Measurements from ENCODE around the gene TBC1D8B. TPM values are rescaled to one million over a fixed set of nuclear protein-coding genes. Genes with fewer than 3 reads are reported as not detected.

TBC1D8B gene
- total RNA-seq, 1 donor from 2014 or later = 0.43 TPM

- H3K27me3 Mint-ChIP-seq (ENCODE audit: low read depth) = no peaks in the 10 kb centered on the region
- H3K4me1 Mint-ChIP-seq (ENCODE audit: low read depth) = no peaks in the 10 kb centered on the region
- no peak overlapping the region for H3K4me3 Mint-ChIP-seq (ENCODE audit: low read depth)
- intact Hi-C loops (cut with micrococcal nuclease) = no loop called here
- no peaks in the 10 kb centered on the region for H3K9me3 Mint-ChIP-seq
- H3K36me3 Mint-ChIP-seq (ENCODE audit: low read depth) = no peaks in the 10 kb centered on the region
- H3K27ac Mint-ChIP-seq = no peak overlapping the region
- DNase-seq (ENCODE audit: low spot score) = no peak
These were observed 99.3 kb downstream of the TBC1D8B start for GRCh38 chrX:106901781-106902219.

- H3K27ac Mint-ChIP-seq = no peak overlapping the region
- no peaks in the 10 kb centered on the region for H3K9me3 Mint-ChIP-seq
- H3K36me3 Mint-ChIP-seq (ENCODE audit: low read depth) = no peaks in the 10 kb centered on the region
- H3K4me1 Mint-ChIP-seq (ENCODE audit: low read depth) = no peaks in the 10 kb centered on the region
- no peaks in the 10 kb centered on the region for H3K27me3 Mint-ChIP-seq (ENCODE audit: low read depth)
- no peak for DNase-seq (ENCODE audit: low spot score)
- H3K4me3 Mint-ChIP-seq (ENCODE audit: low read depth) = no peak overlapping the region
- intact Hi-C loops (cut with micrococcal nuclease) = no loop called here
These were observed 100.2 kb downstream of the TBC1D8B start for GRCh38 chrX:106902684-106903083.

GRCh38 chrX:106903291-106903824 lies 100.9 kb downstream of the TBC1D8B start, which contains the start of gene RIPPLY1:
Gene RIPPLY1, minus strand, starts transcription at chrX:106903341. Its CDS starts 54 bp downstream, at chrX:106903287.
- DNase-seq (ENCODE audit: low spot score) = no peak
- intact Hi-C loops (cut with micrococcal nuclease) = no loop called here
- Mint-ChIP-seq H3K9me3 (no peaks in the 10 kb centered on the region), H3K4me1 (ENCODE audit: low read depth) (no peaks in the 10 kb centered on the region), H3K36me3 (ENCODE audit: low read depth) (no peaks in the 10 kb centered on the region), H3K27me3 (ENCODE audit: low read depth) (no peaks in the 10 kb centered on the region), H3K4me3 (ENCODE audit: low read depth) (no peak within 1 kb of the TSS), H3K27ac (no peak within 1 kb of the TSS)

GRCh38 chrX:106903856-106904528 lies 101.5 kb downstream of the TBC1D8B start:
- no peaks in the 10 kb centered on the region for H3K36me3 Mint-ChIP-seq (ENCODE audit: low read depth)
- intact Hi-C loops (cut with micrococcal nuclease) = no loop called here
- no peaks in the 10 kb centered on the region for H3K4me1 Mint-ChIP-seq (ENCODE audit: low read depth)
- DNase-seq (ENCODE audit: low spot score) = no peak
- H3K27me3 Mint-ChIP-seq (ENCODE audit: low read depth) = no peaks in the 10 kb centered on the region
- no peaks in the 10 kb centered on the region for H3K9me3 Mint-ChIP-seq
- H3K4me3 Mint-ChIP-seq (ENCODE audit: low read depth) = no peak overlapping the region
- H3K27ac Mint-ChIP-seq = no peak overlapping the region

GRCh38 chrX:106905064-106905708 lies 102.7 kb downstream of the TBC1D8B start:
- H3K36me3 Mint-ChIP-seq (ENCODE audit: low read depth) = no peaks in the 10 kb centered on the region
- no peak overlapping the region for H3K27ac Mint-ChIP-seq
- H3K9me3 Mint-ChIP-seq = no peaks in the 10 kb centered on the region
- no peak overlapping the region for H3K4me3 Mint-ChIP-seq (ENCODE audit: low read depth)
- no peaks in the 10 kb centered on the region for H3K27me3 Mint-ChIP-seq (ENCODE audit: low read depth)
- no peaks in the 10 kb centered on the region for H3K4me1 Mint-ChIP-seq (ENCODE audit: low read depth)
- intact Hi-C loops (cut with micrococcal nuclease) = no loop called here
- DNase-seq (ENCODE audit: low spot score) = no peak

GRCh38 chrX:106906361-106906760 lies 103.9 kb downstream of the TBC1D8B start:
- no peak overlapping the region for H3K27ac Mint-ChIP-seq
- no peaks in the 10 kb centered on the region for H3K4me1 Mint-ChIP-seq (ENCODE audit: low read depth)
- no peaks in the 10 kb centered on the region for H3K9me3 Mint-ChIP-seq
- H3K36me3 Mint-ChIP-seq (ENCODE audit: low read depth) = no peaks in the 10 kb centered on the region
- intact Hi-C loops (cut with micrococcal nuclease) = no loop called here
- H3K27me3 Mint-ChIP-seq (ENCODE audit: low read depth) = no peaks in the 10 kb centered on the region
- no peak for DNase-seq (ENCODE audit: low spot score)
- H3K4me3 Mint-ChIP-seq (ENCODE audit: low read depth) = no peak overlapping the region

- no peaks in the 10 kb centered on the region for H3K4me1 Mint-ChIP-seq (ENCODE audit: low read depth)
- H3K4me3 Mint-ChIP-seq (ENCODE audit: low read depth) = no peak overlapping the region
- intact Hi-C loops (cut with micrococcal nuclease) = no loop called here
- H3K9me3 Mint-ChIP-seq = no peaks in the 10 kb centered on the region
- no peak for DNase-seq (ENCODE audit: low spot score)
- no peak overlapping the region for H3K27ac Mint-ChIP-seq
- no peaks in the 10 kb centered on the region for H3K36me3 Mint-ChIP-seq (ENCODE audit: low read depth)
- H3K27me3 Mint-ChIP-seq (ENCODE audit: low read depth) = peaks cover 7% of the 10 kb centered on the region
These were observed 110.4 kb downstream of the TBC1D8B start for GRCh38 chrX:106912864-106913263.

GRCh38 chrX:106917830-106918500 lies 115.5 kb downstream of the TBC1D8B start:
- H3K36me3 Mint-ChIP-seq (ENCODE audit: low read depth) = no peaks in the 10 kb centered on the region

GRCh38 chrX:106919932-106920452 lies 117.5 kb downstream of the TBC1D8B start, which contains the start of gene CLDN2:
Gene CLDN2, plus strand, starts transcription at chrX:106920402. Its CDS starts 7,827 bp downstream, at chrX:106928229.
- peaks cover 7% of the 10 kb centered on the region for H3K27me3 Mint-ChIP-seq (ENCODE audit: low read depth)
- H3K36me3 Mint-ChIP-seq (ENCODE audit: low read depth) = no peaks in the 10 kb centered on the region
- H3K4me1 Mint-ChIP-seq (ENCODE audit: low read depth) = peaks cover 1% of the 10 kb centered on the region
- no peaks in the 10 kb centered on the region for H3K9me3 Mint-ChIP-seq
- no peak within 1 kb of the TSS for H3K27ac Mint-ChIP-seq
- H3K4me3 Mint-ChIP-seq (ENCODE audit: low read depth) = no peak within 1 kb of the TSS
- intact Hi-C loops (cut with micrococcal nuclease) = no loop called here
- no peak for DNase-seq (ENCODE audit: low spot score)

More at GRCh38 chrX:106917830-106918500, 115.5 kb downstream of the TBC1D8B start:
- intact Hi-C loops (cut with micrococcal nuclease) = no loop called here
- no peak for DNase-seq (ENCODE audit: low spot score)
- no peak overlapping the region for H3K4me3 Mint-ChIP-seq (ENCODE audit: low read depth)
- H3K27me3 Mint-ChIP-seq (ENCODE audit: low read depth) = peaks cover 7% of the 10 kb centered on the region
- no peaks in the 10 kb centered on the region for H3K9me3 Mint-ChIP-seq
- peaks cover 1% of the 10 kb centered on the region for H3K4me1 Mint-ChIP-seq (ENCODE audit: low read depth)
- no peak overlapping the region for H3K27ac Mint-ChIP-seq

GRCh38 chrX:106921637-106922036 lies 119.2 kb downstream of the TBC1D8B start:
- Mint-ChIP-seq H3K4me1 (ENCODE audit: low read depth) (peaks cover 1% of the 10 kb centered on the region), H3K9me3 (no peaks in the 10 kb centered on the region), H3K36me3 (ENCODE audit: low read depth) (no peaks in the 10 kb centered on the region), H3K4me3 (ENCODE audit: low read depth) (no peak overlapping the region), H3K27ac (no peak overlapping the region), H3K27me3 (ENCODE audit: low read depth) (peaks cover 4% of the 10 kb centered on the region)
- no peak for DNase-seq (ENCODE audit: low spot score)
- intact Hi-C loops (cut with micrococcal nuclease) = no loop called here

Measured in activated T-helper 2 cell treated with anti-CD3 and anti-CD28 coated beads, Interferon-gamma antibody, Interleukin-2, Interleukin-4, amounts not matched to agents 10 μg/mL and 5 μg/mL and 100 μg/mL, durations not matched to agents 14 hours and 24 hours and 36 hours (primary cell).